Measurements from ENCODE around the gene ALS2. TPM values are rescaled to one million over a fixed set of nuclear protein-coding genes. Genes with fewer than 3 reads are reported as not detected.
"Not testable (repeated sequence)": the region's sequence is repeated elsewhere in the genome, so short reads cannot be mapped to it uniquely, and the experiment has no call there.

ALS2 gene
- total and polyA plus RNA-seq, 4 donors: 21.7 to 42.1 (median 27.9) TPM

GRCh38 chr2:201673546-201673945 is 107.2 kb downstream of the ALS2 start:
- Histone ChIP-seq H3K9me3 (ENCODE audit: control insufficient read depth, insufficient read depth, low read length) (no peaks in the 10 kb centered on the region), H3K4me3 (ENCODE audit: low read depth, low read length) (no peak overlapping the region), H3K27me3 (ENCODE audit: control insufficient read depth, insufficient read depth, low read length) (no peaks in the 10 kb centered on the region), H3K27ac (ENCODE audit: low read depth, low read length) (no peak overlapping the region), H3K36me3 (ENCODE audit: control insufficient read depth, insufficient read depth, low read length) (no peaks in the 10 kb centered on the region), H3K4me1 (ENCODE audit: control insufficient read depth, insufficient read depth, low read length) (no peaks in the 10 kb centered on the region)
- DNase-seq (ENCODE audit: low read depth in 4 of 6, low spot score in 6 of 6): no peak
- WGBS (ENCODE audit: insufficient coverage): 58% methylated on average over 1 of the region's 2 CpGs

DNA sequence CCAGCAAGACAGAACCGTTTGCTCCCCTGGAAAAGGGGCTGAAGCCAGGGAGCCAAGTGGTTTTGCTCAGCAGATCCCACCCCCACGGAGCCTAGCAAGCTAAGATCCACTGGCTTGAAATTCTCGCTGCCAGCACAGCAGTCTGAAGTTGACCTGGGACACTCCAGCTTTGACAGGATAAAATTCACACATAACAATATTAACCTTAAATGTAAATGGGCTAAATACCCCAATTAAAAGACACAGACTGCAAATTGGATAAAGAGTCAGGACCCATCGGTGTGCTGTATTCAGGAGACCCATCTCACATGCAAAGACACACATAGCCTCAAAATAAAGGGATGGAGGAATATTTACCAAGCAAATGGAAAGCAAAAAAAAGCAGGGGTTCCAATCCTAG is 109.5 kb downstream of the ALS2 start:
- not testable (repeated sequence) for H3K27me3 ChIP-seq (ENCODE audit: control insufficient read depth, insufficient read depth, low read length); H3K36me3 ChIP-seq (ENCODE audit: control insufficient read depth, insufficient read depth, low read length); H3K27ac ChIP-seq (ENCODE audit: low read depth, low read length); H3K9me3 ChIP-seq (ENCODE audit: control insufficient read depth, insufficient read depth, low read length); H3K4me3 ChIP-seq (ENCODE audit: low read depth, low read length); H3K4me1 ChIP-seq (ENCODE audit: control insufficient read depth, insufficient read depth, low read length); DNase-seq (ENCODE audit: low read depth in 4 of 6, low spot score in 6 of 6)
- WGBS (ENCODE audit: insufficient coverage): 50% methylated on average over 3 of the region's 4 CpGs

DNA sequence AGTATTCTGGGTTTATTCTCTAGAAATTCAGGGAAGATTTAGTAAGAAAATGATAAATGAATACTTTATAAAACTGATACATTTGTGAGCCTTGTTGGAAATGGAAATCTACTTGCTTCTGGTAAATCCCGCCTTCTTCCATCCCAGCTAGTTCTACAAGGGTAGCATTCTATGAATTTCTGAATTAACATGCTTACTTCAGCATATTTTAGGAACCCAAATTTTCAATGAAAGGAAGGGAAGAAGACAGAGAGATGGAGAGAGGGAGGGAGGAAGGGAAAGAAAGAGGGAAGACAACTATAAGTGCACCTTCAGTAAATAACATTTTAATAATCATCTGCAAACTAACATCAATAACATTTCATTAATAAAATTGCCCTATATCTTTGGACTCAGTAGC is 110.9 kb downstream of the ALS2 start:
- H3K4me3 ChIP-seq (ENCODE audit: low read depth, low read length): no peak overlapping the region
- H3K36me3 ChIP-seq (ENCODE audit: control insufficient read depth, insufficient read depth, low read length): no peaks in the 10 kb centered on the region
- no CpG with 5 or more reads among the region's 1 CpG for WGBS (ENCODE audit: insufficient coverage)
- DNase-seq (ENCODE audit: low read depth in 4 of 6, low spot score in 6 of 6): no peak
- H3K27me3 ChIP-seq (ENCODE audit: control insufficient read depth, insufficient read depth, low read length): no peaks in the 10 kb centered on the region
- no peaks in the 10 kb centered on the region for H3K9me3 ChIP-seq (ENCODE audit: control insufficient read depth, insufficient read depth, low read length)
- no peak overlapping the region for H3K27ac ChIP-seq (ENCODE audit: low read depth, low read length)
- no peaks in the 10 kb centered on the region for H3K4me1 ChIP-seq (ENCODE audit: control insufficient read depth, insufficient read depth, low read length)

GRCh38 chr2:201668402-201668910 is 112.3 kb downstream of the ALS2 start:
- Histone ChIP-seq H3K4me3 (ENCODE audit: low read depth, low read length) (no peak overlapping the region), H3K9me3 (ENCODE audit: control insufficient read depth, insufficient read depth, low read length) (no peaks in the 10 kb centered on the region), H3K4me1 (ENCODE audit: control insufficient read depth, insufficient read depth, low read length) (no peaks in the 10 kb centered on the region), H3K27ac (ENCODE audit: low read depth, low read length) (no peak overlapping the region), H3K36me3 (ENCODE audit: control insufficient read depth, insufficient read depth, low read length) (no peaks in the 10 kb centered on the region), H3K27me3 (ENCODE audit: control insufficient read depth, insufficient read depth, low read length) (no peaks in the 10 kb centered on the region)
- 63% methylated on average over 3 of the region's 3 CpGs for WGBS (ENCODE audit: insufficient coverage)
- no peak for DNase-seq (ENCODE audit: low read depth in 4 of 6, low spot score in 6 of 6)

DNA sequence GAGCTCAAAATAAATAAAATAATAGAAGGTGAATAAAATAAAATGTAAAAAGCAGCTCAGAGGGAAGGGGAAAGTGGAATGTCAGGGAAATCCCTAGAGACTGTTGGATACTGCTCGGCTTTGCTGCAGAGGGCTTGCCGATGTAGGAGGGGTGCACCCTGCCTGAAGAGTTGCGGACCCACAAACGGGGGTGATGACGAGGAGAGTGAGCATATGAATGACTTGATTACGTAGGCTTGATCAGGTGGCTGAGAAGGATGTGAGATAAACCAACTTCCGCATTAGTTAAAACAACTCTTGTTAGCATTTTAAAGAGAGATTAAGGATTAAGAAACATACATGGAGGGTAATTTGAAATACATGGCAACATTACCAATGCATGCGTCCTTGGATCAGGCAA is 116.4 kb downstream of the ALS2 start:
- WGBS (ENCODE audit: insufficient coverage): 62% methylated on average over 5 of the region's 8 CpGs
- Histone ChIP-seq H3K4me3 (ENCODE audit: low read depth, low read length) (no peak overlapping the region), H3K36me3 (ENCODE audit: control insufficient read depth, insufficient read depth, low read length) (no peaks in the 10 kb centered on the region)

GRCh38 chr2:201661366-201661765 is 119.4 kb downstream of the ALS2 start:
- Histone ChIP-seq H3K4me1 (ENCODE audit: control insufficient read depth, insufficient read depth, low read length) (no peaks in the 10 kb centered on the region), H3K27me3 (ENCODE audit: control insufficient read depth, insufficient read depth, low read length) (no peaks in the 10 kb centered on the region), H3K27ac (ENCODE audit: low read depth, low read length) (no peak overlapping the region), H3K36me3 (ENCODE audit: control insufficient read depth, insufficient read depth, low read length) (no peaks in the 10 kb centered on the region), H3K4me3 (ENCODE audit: low read depth, low read length) (no peak overlapping the region), H3K9me3 (ENCODE audit: control insufficient read depth, insufficient read depth, low read length) (no peaks in the 10 kb centered on the region)
- peak in 1 of 6 donors; percentile 13 for DNase-seq (ENCODE audit: low read depth in 4 of 6, low spot score in 6 of 6)
- 41% methylated on average over 3 of the region's 5 CpGs for WGBS (ENCODE audit: insufficient coverage)

More for the DNA sequence above, 116.4 kb downstream of the ALS2 start:
- no peak for DNase-seq (ENCODE audit: low read depth in 4 of 6, low spot score in 6 of 6)
- Histone ChIP-seq H3K4me1 (ENCODE audit: control insufficient read depth, insufficient read depth, low read length) (no peaks in the 10 kb centered on the region), H3K9me3 (ENCODE audit: control insufficient read depth, insufficient read depth, low read length) (no peaks in the 10 kb centered on the region), H3K27ac (ENCODE audit: low read depth, low read length) (no peak overlapping the region), H3K27me3 (ENCODE audit: control insufficient read depth, insufficient read depth, low read length) (no peaks in the 10 kb centered on the region)

DNA sequence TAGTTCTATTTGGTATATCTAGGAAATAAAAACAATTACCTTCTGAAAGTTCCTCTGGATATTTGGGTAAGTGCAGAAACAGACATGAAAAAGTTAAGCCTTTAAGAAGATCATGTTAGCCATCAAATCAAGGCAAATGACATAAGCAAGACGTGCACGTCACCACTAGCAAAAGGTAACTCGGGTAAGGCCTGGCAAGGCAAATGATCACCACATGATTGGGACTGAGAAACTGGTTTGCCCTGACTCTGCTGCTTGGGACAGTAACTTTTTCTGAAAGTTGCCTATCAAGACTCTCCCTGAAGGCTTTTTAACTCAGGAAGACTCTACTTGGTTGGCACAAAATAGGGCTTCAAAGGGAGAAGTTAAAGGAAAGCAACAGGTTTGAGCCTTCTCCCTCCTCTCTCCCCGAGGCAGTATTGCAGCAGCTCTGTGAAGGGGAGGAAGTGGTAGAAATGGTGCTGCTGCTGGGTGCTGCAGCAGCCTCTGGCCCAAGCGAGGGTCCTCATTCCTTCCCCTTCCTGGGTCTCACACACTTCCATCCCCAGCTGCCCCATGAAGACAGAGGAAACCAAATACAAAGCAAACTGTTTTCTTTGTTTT is 120.3 kb downstream of the ALS2 start:
- no peak for DNase-seq (ENCODE audit: low read depth in 4 of 6, low spot score in 6 of 6)
- no peaks in the 10 kb centered on the region for H3K9me3 ChIP-seq (ENCODE audit: control insufficient read depth, insufficient read depth, low read length)
- no peak overlapping the region for H3K27ac ChIP-seq (ENCODE audit: low read depth, low read length)
- H3K27me3 ChIP-seq (ENCODE audit: control insufficient read depth, insufficient read depth, low read length): no peaks in the 10 kb centered on the region
- WGBS (ENCODE audit: insufficient coverage): 89% methylated on average over 3 of the region's 5 CpGs
- H3K36me3 ChIP-seq (ENCODE audit: control insufficient read depth, insufficient read depth, low read length): no peaks in the 10 kb centered on the region
- H3K4me3 ChIP-seq (ENCODE audit: low read depth, low read length): no peak overlapping the region
- no peaks in the 10 kb centered on the region for H3K4me1 ChIP-seq (ENCODE audit: control insufficient read depth, insufficient read depth, low read length)

DNA sequence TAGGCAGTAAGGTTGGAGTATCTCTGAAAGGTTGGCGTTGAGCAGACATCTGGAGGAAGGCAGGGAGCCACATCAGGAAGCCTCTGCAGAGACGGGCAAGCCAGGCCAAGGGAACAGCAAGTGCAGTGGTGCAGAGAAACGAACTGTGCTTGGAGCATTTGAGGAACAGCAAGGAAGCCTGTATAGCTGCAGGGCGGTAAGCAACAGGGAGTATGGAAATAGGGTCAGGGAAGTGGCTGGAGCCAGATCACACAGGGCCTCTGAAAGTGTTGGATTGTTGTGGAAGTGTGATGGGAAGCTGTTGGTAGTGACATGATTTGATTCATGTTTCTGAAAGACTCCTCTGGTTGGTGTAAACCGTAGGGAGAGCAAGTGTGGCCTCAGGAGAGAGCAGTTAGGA is 124.0 kb downstream of the ALS2 start:
- no peak for DNase-seq (ENCODE audit: low read depth in 4 of 6, low spot score in 6 of 6)
- Histone ChIP-seq H3K9me3 (ENCODE audit: control insufficient read depth, insufficient read depth, low read length) (no peaks in the 10 kb centered on the region), H3K27ac (ENCODE audit: low read depth, low read length) (no peak overlapping the region), H3K27me3 (ENCODE audit: control insufficient read depth, insufficient read depth, low read length) (no peaks in the 10 kb centered on the region), H3K36me3 (ENCODE audit: control insufficient read depth, insufficient read depth, low read length) (no peaks in the 10 kb centered on the region), H3K4me1 (ENCODE audit: control insufficient read depth, insufficient read depth, low read length) (no peaks in the 10 kb centered on the region), H3K4me3 (ENCODE audit: low read depth, low read length) (no peak overlapping the region)
- WGBS (ENCODE audit: insufficient coverage): 70% methylated on average over 5 of the region's 5 CpGs

DNA sequence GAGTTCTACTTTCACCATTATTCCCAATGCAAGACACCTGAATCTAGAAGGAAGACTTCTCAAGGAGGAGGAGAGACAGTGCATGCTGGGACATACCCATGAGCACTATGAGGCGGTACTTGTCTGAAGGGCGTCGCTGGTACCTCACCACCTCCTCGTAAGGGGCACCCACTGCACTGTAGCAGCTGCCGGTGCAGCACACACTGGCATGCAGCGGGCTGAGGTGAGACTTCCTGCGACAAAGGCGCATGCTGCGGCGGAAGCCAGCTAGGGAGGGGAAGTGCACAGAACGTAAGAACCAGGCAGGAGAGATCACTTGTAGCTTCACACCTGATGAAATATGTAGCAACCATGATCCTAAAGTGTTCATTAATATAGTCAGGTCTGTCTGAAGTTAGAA is 124.6 kb downstream of the ALS2 start:
- no peaks in the 10 kb centered on the region for H3K4me1 ChIP-seq (ENCODE audit: control insufficient read depth, insufficient read depth, low read length)
- H3K36me3 ChIP-seq (ENCODE audit: control insufficient read depth, insufficient read depth, low read length): no peaks in the 10 kb centered on the region
- H3K4me3 ChIP-seq (ENCODE audit: low read depth, low read length): no peak overlapping the region
- H3K27me3 ChIP-seq (ENCODE audit: control insufficient read depth, insufficient read depth, low read length): no peaks in the 10 kb centered on the region
- no peaks in the 10 kb centered on the region for H3K9me3 ChIP-seq (ENCODE audit: control insufficient read depth, insufficient read depth, low read length)
- 92% methylated on average over 7 of the region's 11 CpGs for WGBS (ENCODE audit: insufficient coverage)
- H3K27ac ChIP-seq (ENCODE audit: low read depth, low read length): no peak overlapping the region
- DNase-seq (ENCODE audit: low read depth in 4 of 6, low spot score in 6 of 6): no peak

- DNase-seq (ENCODE audit: low read depth in 4 of 6, low spot score in 6 of 6): no peak
- WGBS (ENCODE audit: insufficient coverage): 100% methylated on average over 2 of the region's 5 CpGs
- no peaks in the 10 kb centered on the region for H3K27me3 ChIP-seq (ENCODE audit: control insufficient read depth, insufficient read depth, low read length)
- H3K36me3 ChIP-seq (ENCODE audit: control insufficient read depth, insufficient read depth, low read length): no peaks in the 10 kb centered on the region
- H3K4me1 ChIP-seq (ENCODE audit: control insufficient read depth, insufficient read depth, low read length): no peaks in the 10 kb centered on the region
- H3K27ac ChIP-seq (ENCODE audit: low read depth, low read length): no peak overlapping the region
- no peak overlapping the region for H3K4me3 ChIP-seq (ENCODE audit: low read depth, low read length)
- no peaks in the 10 kb centered on the region for H3K9me3 ChIP-seq (ENCODE audit: control insufficient read depth, insufficient read depth, low read length)
Measured at GRCh38 chr2:201654616-201655384, 125.9 kb downstream of the ALS2 start.

Data from spinal cord (tissue), 10 donors.